GM12891 (cell line): ENCODE measurements around the gene VPS16.

Experiments used
- POLR2A ChIP-seq: IDR thresholded peaks from 2 replicates; pipeline ENCODE4 v1.6.1; 2011; ENCODE audit warnings: low read depth, low read length, control low read depth
- POLR2AphosphoS5 ChIP-seq: IDR thresholded peaks from 2 replicates; pipeline ENCODE4 v1.6.1; 2011; ENCODE audit warnings: low read depth, low read length, control low read depth
- TAF1 ChIP-seq: IDR thresholded peaks from 2 replicates; pipeline ENCODE4 v1.6.1; 2011; ENCODE audit warnings: low read depth, low read length, control low read depth

- no peak for TF ChIP-seq POLR2AphosphoS5
- no peak for TF ChIP-seq POLR2A
- TF ChIP-seq TAF1: no peak
These were observed 41.3 kb upstream of the VPS16 start for GRCh38 chr20:2799271-2799670.
